AG10803 (cell line): ENCODE results near the gene KRT17.

Experiments
- DNase-seq: peaks from one replicate; pipeline ENCODE4 v3.0.0; 2010; ENCODE audit warnings: low read depth
- H3K4me3 ChIP-seq: 2 replicates; pipeline ENCODE4 v1.5.1; 2011; ENCODE audit warnings: mild to moderate bottlenecking, low read length, control low read depth
- CTCF ChIP-seq: conservative IDR thresholded peaks from 2 replicates; pipeline ENCODE4 v1.5.1; 2011; ENCODE audit warnings: mild to moderate bottlenecking, low read length, control low read depth, inconsistent platforms

The KRT17 gene

DNA sequence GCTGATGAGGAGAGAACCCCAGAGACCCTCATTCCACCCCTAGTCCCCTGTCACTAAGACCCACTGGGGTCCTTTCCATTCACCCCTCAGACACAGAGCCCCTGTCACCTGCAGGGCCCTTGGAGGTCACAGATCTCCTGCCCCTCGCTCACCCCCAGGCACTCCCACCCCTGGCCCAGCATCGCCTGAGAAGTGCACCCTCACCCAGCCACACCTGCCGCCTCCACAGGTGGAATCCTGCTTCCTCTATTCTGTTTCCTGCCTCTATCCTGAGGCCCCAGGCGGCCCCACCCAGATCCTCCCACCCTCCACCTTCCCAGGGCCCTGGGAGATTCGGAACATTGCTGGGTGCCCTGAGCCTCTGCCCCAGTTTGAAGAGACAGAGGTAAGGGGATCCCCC is 13.8 kb upstream of the KRT17 start:
- no peak for TF ChIP-seq CTCF
- DNase-seq: no peak
- H3K4me3 ChIP-seq: no peak overlapping the region

DNA sequence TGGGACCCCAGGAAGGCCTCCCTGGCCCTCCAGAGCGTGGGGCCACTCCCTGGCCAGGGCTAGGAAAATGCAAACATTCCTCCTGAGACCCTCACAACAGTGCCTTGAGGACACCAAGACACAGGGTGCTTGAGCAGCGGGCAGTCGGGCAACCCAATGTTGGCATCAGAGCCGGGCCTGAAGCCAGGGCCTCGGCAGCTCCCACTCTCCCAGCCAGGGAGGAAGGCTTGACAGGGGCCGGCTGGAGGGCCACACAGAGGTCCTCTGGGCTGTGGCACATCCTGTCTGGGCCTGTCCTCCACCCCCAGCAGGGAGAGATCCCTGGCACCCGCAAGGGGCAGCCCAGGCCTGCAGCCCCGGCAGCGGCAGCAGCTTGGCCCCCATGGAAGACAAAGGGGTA is 12.3 kb upstream of the KRT17 start:
- TF ChIP-seq CTCF: no peak
- H3K4me3 ChIP-seq: no peak overlapping the region
- no peak for DNase-seq

- DNase-seq: no peak
- no peak for TF ChIP-seq CTCF
- H3K4me3 ChIP-seq: no peak overlapping the region
Measured at GRCh38 chr17:41635121-41636097, 11.0 kb upstream of the KRT17 start.

GRCh38 chr17:41634639-41635038 is 10.3 kb upstream of the KRT17 start:
- no peak overlapping the region for H3K4me3 ChIP-seq
- TF ChIP-seq CTCF: no peak
- no peak for DNase-seq

GRCh38 chr17:41633556-41634199 is 9.3 kb upstream of the KRT17 start:
- TF ChIP-seq CTCF: no peak
- DNase-seq: no peak
- H3K4me3 ChIP-seq: no peak overlapping the region

GRCh38 chr17:41632482-41633105 is 8.2 kb upstream of the KRT17 start:
- H3K4me3 ChIP-seq: no peak overlapping the region
- DNase-seq: no peak
- no peak for TF ChIP-seq CTCF
